GM23338 (cell line): Measurements from ENCODE around the gene SOX30.

Experiments
- CREB1 ChIP-seq: fragments of 250-450 bp; sonication (Bioruptor Pico); IDR thresholded peaks from 2 replicates; pipeline ENCODE4 v1.5.0; 2020; ENCODE audit warnings: low read depth, mild to moderate bottlenecking, moderate library complexity
- EZH2 ChIP-seq: fragments of 200-600 bp; sonication (generic); IDR thresholded peaks from one replicate; pipeline ENCODE4 v1.8.0; 2017; ENCODE audit warnings: antibody characterized with exemption, mild to moderate bottlenecking, low read depth; ENCODE audit not compliant: unreplicated experiment
- EZH2phosphoT487 ChIP-seq: fragments of 200-600 bp; sonication (generic); IDR thresholded peaks from one replicate; pipeline ENCODE4 v1.8.1; 2018; ENCODE audit warnings: antibody characterized with exemption; ENCODE audit not compliant: unreplicated experiment
- JUNB ChIP-seq: IDR thresholded peaks from one replicate; pipeline ENCODE4 v1.6.1; 2016; ENCODE audit warnings: antibody characterized with exemption; ENCODE audit not compliant: unreplicated experiment
- NANOG ChIP-seq: IDR thresholded peaks from 2 replicates; pipeline ENCODE4 v1.6.1; 2016; ENCODE audit warnings: antibody characterized with exemption, borderline replicate concordance
- POLR2AphosphoS5 ChIP-seq: IDR thresholded peaks from 2 replicates; pipeline ENCODE4 v1.6.1; 2016; ENCODE audit warnings: antibody characterized with exemption, low read depth
- REST ChIP-seq: IDR thresholded peaks from one replicate; pipeline ENCODE4 v1.6.1; 2018; ENCODE audit warnings: antibody characterized with exemption; ENCODE audit not compliant: unreplicated experiment
- ZNF114 ChIP-seq: fragments of 250-450 bp; sonication (Bioruptor Pico); IDR thresholded peaks from 2 replicates; pipeline ENCODE4 v1.5.0; 2020; ENCODE audit warnings: mild to moderate bottlenecking, moderate library complexity
- ZNF462 ChIP-seq: fragments of 250-450 bp; sonication (Bioruptor Pico); IDR thresholded peaks from 2 replicates; pipeline ENCODE4 v1.5.0; 2020; ENCODE audit warnings: mild to moderate bottlenecking, moderate library complexity
- TF ChIP-seq, protein P1 (sequence below), 2 experiments: fragments of 200-600 bp in 1 of 2; sonication (generic) in 1 of 2; conservative IDR thresholded peaks; 2 replicates each; pipeline versions ENCODE4 v1.5.1 to v1.6.1; 2016 to 2017; ENCODE audit warnings: antibody characterized with exemption in 2 of 2, low read depth in 2 of 2, mild to moderate bottlenecking in 2 of 2, moderate library complexity in 1 of 2
- TF ChIP-seq, protein P2 (sequence below): IDR thresholded peaks from 2 replicates; pipeline ENCODE4 v1.6.1; 2016; ENCODE audit warnings: antibody characterized with exemption

GRCh38 chr5:157650991-157651611, 1.1 kb downstream of the SOX30 start:
- TF ChIP-seq REST (no peak), CREB1 (CRISPR knock-in tag) (no peak), POLR2AphosphoS5 (no peak), EZH2 (no peak), EZH2phosphoT487 (no peak), ZNF114 (CRISPR knock-in tag) (no peak), JUNB (no peak), ZNF462 (CRISPR knock-in tag) (no peak), NANOG (no peak)
- TF ChIP-seq, protein P1, sequence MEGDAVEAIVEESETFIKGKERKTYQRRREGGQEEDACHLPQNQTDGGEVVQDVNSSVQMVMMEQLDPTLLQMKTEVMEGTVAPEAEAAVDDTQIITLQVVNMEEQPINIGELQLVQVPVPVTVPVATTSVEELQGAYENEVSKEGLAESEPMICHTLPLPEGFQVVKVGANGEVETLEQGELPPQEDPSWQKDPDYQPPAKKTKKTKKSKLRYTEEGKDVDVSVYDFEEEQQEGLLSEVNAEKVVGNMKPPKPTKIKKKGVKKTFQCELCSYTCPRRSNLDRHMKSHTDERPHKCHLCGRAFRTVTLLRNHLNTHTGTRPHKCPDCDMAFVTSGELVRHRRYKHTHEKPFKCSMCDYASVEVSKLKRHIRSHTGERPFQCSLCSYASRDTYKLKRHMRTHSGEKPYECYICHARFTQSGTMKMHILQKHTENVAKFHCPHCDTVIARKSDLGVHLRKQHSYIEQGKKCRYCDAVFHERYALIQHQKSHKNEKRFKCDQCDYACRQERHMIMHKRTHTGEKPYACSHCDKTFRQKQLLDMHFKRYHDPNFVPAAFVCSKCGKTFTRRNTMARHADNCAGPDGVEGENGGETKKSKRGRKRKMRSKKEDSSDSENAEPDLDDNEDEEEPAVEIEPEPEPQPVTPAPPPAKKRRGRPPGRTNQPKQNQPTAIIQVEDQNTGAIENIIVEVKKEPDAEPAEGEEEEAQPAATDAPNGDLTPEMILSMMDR (conservative IDR thresholded peaks at IDR 0.05; ENCODE audit: low read depth in 2 of 2): no peak
- TF ChIP-seq, protein P2, sequence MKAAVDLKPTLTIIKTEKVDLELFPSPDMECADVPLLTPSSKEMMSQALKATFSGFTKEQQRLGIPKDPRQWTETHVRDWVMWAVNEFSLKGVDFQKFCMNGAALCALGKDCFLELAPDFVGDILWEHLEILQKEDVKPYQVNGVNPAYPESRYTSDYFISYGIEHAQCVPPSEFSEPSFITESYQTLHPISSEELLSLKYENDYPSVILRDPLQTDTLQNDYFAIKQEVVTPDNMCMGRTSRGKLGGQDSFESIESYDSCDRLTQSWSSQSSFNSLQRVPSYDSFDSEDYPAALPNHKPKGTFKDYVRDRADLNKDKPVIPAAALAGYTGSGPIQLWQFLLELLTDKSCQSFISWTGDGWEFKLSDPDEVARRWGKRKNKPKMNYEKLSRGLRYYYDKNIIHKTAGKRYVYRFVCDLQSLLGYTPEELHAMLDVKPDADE: no peak
